ENCODE measurements around the gene SFN. TPM values are rescaled to one million over a fixed set of nuclear protein-coding genes. Genes with fewer than 3 reads are reported as not detected.

SFN gene
- total and polyA plus RNA-seq, 2 of the 13 experiments (the other 11 are each of a cell fraction or from before 2014, with no cell fraction given): 4.3 to 5.6 TPM

- no peak for TF ChIP-seq MEIS1 (CRISPR knock-in tag; IDR thresholded peaks at IDR 0.05; ENCODE audit: borderline replicate concordance)
- TF ChIP-seq TCF7 (IDR thresholded peaks at IDR 0.05; ENCODE audit: low read depth): no peak
- TF ChIP-seq BRF2 (CRISPR knock-in tag; IDR thresholded peaks at IDR 0.05): no peak
- TF ChIP-seq SIN3A (IDR thresholded peaks at IDR 0.05; ENCODE audit: borderline replicate concordance, low read depth, low read length): no peak
- TF ChIP-seq ZNF605 (CRISPR knock-in tag; IDR thresholded peaks at IDR 0.05): 0 out of 2 replicates have a peak, but pooled peaks have one; percentile 29
- TF ChIP-seq GABPB1 (CRISPR knock-in tag; IDR thresholded peaks at IDR 0.05): peak; percentile 39; the same call in 1 of the 2 replicates
- no peak for TF ChIP-seq MTF1 (CRISPR knock-in tag; IDR thresholded peaks at IDR 0.05)
- TF ChIP-seq MXD4 (CRISPR knock-in tag; IDR thresholded peaks at IDR 0.05): peak; percentile 45; the same call in 1 of the 2 replicates
- TF ChIP-seq HNRNPLL (IDR thresholded peaks at IDR 0.05; ENCODE audit: low read depth, low read length, poor library complexity, severe bottlenecking): no peak
- TF ChIP-seq IKZF5 (CRISPR knock-in tag; IDR thresholded peaks at IDR 0.05): peak; percentile 90; the same call in 1 of the 2 replicates
- TF ChIP-seq CENPX (CRISPR knock-in tag; IDR thresholded peaks at IDR 0.05): no peak
- peak; percentile 75 for TF ChIP-seq SKI (IDR thresholded peaks at IDR 0.05; ENCODE audit: partially characterized antibody)
- TF ChIP-seq RERE (CRISPR knock-in tag; IDR thresholded peaks at IDR 0.05; ENCODE audit: low read depth): peak; percentile 76; the same call in 1 of the 2 replicates
- no peak for TF ChIP-seq ZNF253 (CRISPR knock-in tag; IDR thresholded peaks at IDR 0.05; ENCODE audit: borderline replicate concordance)
- TF ChIP-seq HHEX (CRISPR knock-in tag; IDR thresholded peaks at IDR 0.05): peak; percentile 84
- peak; percentile 65; the same call in 1 of the 2 replicates for TF ChIP-seq RXRA (CRISPR knock-in tag; IDR thresholded peaks at IDR 0.05)
- no peak for TF ChIP-seq ATM (IDR thresholded peaks at IDR 0.05; ENCODE audit: borderline replicate concordance)
- TF ChIP-seq CCAR2 (optimal IDR thresholded peaks at IDR 0.05; ENCODE audit: low read depth, low read length): no peak
- TF ChIP-seq PHB2 (IDR thresholded peaks at IDR 0.05; ENCODE audit: partially characterized antibody): no peak
- no peak for TF ChIP-seq ZC3H4 (CRISPR knock-in tag; IDR thresholded peaks at IDR 0.05; ENCODE audit: borderline replicate concordance)
Measured at GRCh38 chr1:26831546-26832248, 31.3 kb upstream of the SFN start (continued).

All from HepG2 (cell line).